DMS53 treated with DMSO at 0.1 percent for 48 hours (cell line): ENCODE data around the gene SHISA5.
A peak's percentile ranks its signal among the peaks of the same experiment; 100 is the strongest.
"Not testable (repeated sequence)": the region's sequence is repeated elsewhere in the genome, so short reads cannot be mapped to it uniquely, and the experiment has no call there.

Experiments
- DNase-seq: peaks from one replicate; lab custom pipeline; 2025; ENCODE audit not compliant: unreplicated experiment; lab: John Stamatoyannopoulos, UW

SHISA5 gene

GRCh38 chr3:48521635-48522034 is 17.7 kb upstream of the SHISA5 start:
- DNase-seq: no peak

- DNase-seq: no peak
Measured at GRCh38 chr3:48519277-48519643, 15.3 kb upstream of the SHISA5 start.

GRCh38 chr3:48518638-48519276 is 14.8 kb upstream of the SHISA5 start:
- no peak for DNase-seq

- no peak for DNase-seq
Measured at GRCh38 chr3:48518069-48518468, 14.1 kb upstream of the SHISA5 start.

- no peak for DNase-seq
Measured at GRCh38 chr3:48516571-48516970, 12.6 kb upstream of the SHISA5 start.

- DNase-seq: no peak
Measured at GRCh38 chr3:48514431-48515227, 10.7 kb upstream of the SHISA5 start.

GRCh38 chr3:48511551-48511950 is 7.6 kb upstream of the SHISA5 start:
- DNase-seq: no peak

GRCh38 chr3:48507256-48508061 is 3.5 kb upstream of the SHISA5 start:
- peak; percentile 32 for DNase-seq

GRCh38 chr3:48505968-48506504 is 2.1 kb upstream of the SHISA5 start:
- no peak for DNase-seq

- DNase-seq: no peak
Measured at GRCh38 chr3:48505146-48505545, 1.2 kb upstream of the SHISA5 start.

GRCh38 chr3:48503401-48504050 is 448 bp downstream of the SHISA5 start:
- DNase-seq: no peak

- DNase-seq: no peak
Measured at GRCh38 chr3:48502728-48503168, 1.2 kb downstream of the SHISA5 start.

- DNase-seq: no peak
Measured at GRCh38 chr3:48502121-48502520, 1.9 kb downstream of the SHISA5 start.

GRCh38 chr3:48501196-48501595 is 2.8 kb downstream of the SHISA5 start:
- no peak for DNase-seq

- no peak for DNase-seq
Measured at GRCh38 chr3:48500656-48501055, 3.3 kb downstream of the SHISA5 start.

- no peak for DNase-seq
Measured at GRCh38 chr3:48493203-48493501, 10.8 kb downstream of the SHISA5 start.

- DNase-seq: no peak
Measured at GRCh38 chr3:48492461-48493202, 11.3 kb downstream of the SHISA5 start.

- no peak for DNase-seq
Measured at GRCh38 chr3:48486952-48487351, 17.0 kb downstream of the SHISA5 start.

- DNase-seq: not testable (repeated sequence)
Measured at GRCh38 chr3:48482822-48483221, 21.2 kb downstream of the SHISA5 start.

- not testable (repeated sequence) for DNase-seq
Measured at GRCh38 chr3:48480891-48481290, 23.1 kb downstream of the SHISA5 start.
